ENCODE data around the gene SDK1. TPM values are rescaled to one million over a fixed set of nuclear protein-coding genes. Genes with fewer than 3 reads are reported as not detected.

SDK1 gene
- total RNA-seq, 1 donor from 2014 or later = 7.5 TPM

GRCh38 chr7:3974329-3974728 lies 673.3 kb downstream of the SDK1 start:
- DNase-seq (ENCODE audit: low spot score) = no peak

GRCh38 chr7:3975371-3975770 lies 674.3 kb downstream of the SDK1 start:
- DNase-seq (ENCODE audit: low spot score) = no peak

- DNase-seq (ENCODE audit: low spot score) = no peak
Observed at GRCh38 chr7:3977391-3977790, 676.3 kb downstream of the SDK1 start.

- DNase-seq (ENCODE audit: low spot score) = no peak
Observed at GRCh38 chr7:3978839-3979238, 677.8 kb downstream of the SDK1 start.

- DNase-seq (ENCODE audit: low spot score) = no peak
Observed at GRCh38 chr7:3979611-3980299, 678.7 kb downstream of the SDK1 start.

GRCh38 chr7:3980300-3980643 lies 679.2 kb downstream of the SDK1 start:
- no peak for DNase-seq (ENCODE audit: low spot score)

GRCh38 chr7:3981281-3981680 lies 680.2 kb downstream of the SDK1 start:
- no peak for DNase-seq (ENCODE audit: low spot score)

- DNase-seq (ENCODE audit: low spot score) = no peak
Observed at GRCh38 chr7:3984456-3984855, 683.4 kb downstream of the SDK1 start.

GRCh38 chr7:3986927-3987326 lies 685.9 kb downstream of the SDK1 start:
- DNase-seq (ENCODE audit: low spot score) = peak; percentile 2

GRCh38 chr7:3987426-3987927 lies 686.4 kb downstream of the SDK1 start:
- DNase-seq (ENCODE audit: low spot score) = peak; percentile 62

- no peak for DNase-seq (ENCODE audit: low spot score)
Observed at GRCh38 chr7:3989723-3990122, 688.7 kb downstream of the SDK1 start.

- no peak for DNase-seq (ENCODE audit: low spot score)
Observed at GRCh38 chr7:3991731-3992231, 690.7 kb downstream of the SDK1 start.

- DNase-seq (ENCODE audit: low spot score) = no peak
Observed at GRCh38 chr7:3992841-3993240, 691.8 kb downstream of the SDK1 start.

GRCh38 chr7:3994764-3995163 lies 693.7 kb downstream of the SDK1 start:
- no peak for DNase-seq (ENCODE audit: low spot score)

- no peak for DNase-seq (ENCODE audit: low spot score)
Observed at GRCh38 chr7:3995187-3995586, 694.1 kb downstream of the SDK1 start.

GRCh38 chr7:3998060-3998459 lies 697.0 kb downstream of the SDK1 start:
- DNase-seq (ENCODE audit: low spot score) = no peak

- peak; percentile 67 for DNase-seq (ENCODE audit: low spot score)
Observed at GRCh38 chr7:4000139-4000538, 699.1 kb downstream of the SDK1 start.

GRCh38 chr7:4000934-4001333 lies 699.9 kb downstream of the SDK1 start:
- peak; percentile 64 for DNase-seq (ENCODE audit: low spot score)

GRCh38 chr7:4001742-4002141 lies 700.7 kb downstream of the SDK1 start:
- DNase-seq (ENCODE audit: low spot score) = no peak

GRCh38 chr7:4003503-4003902 lies 702.5 kb downstream of the SDK1 start:
- DNase-seq (ENCODE audit: low spot score) = peak; percentile 14

- DNase-seq (ENCODE audit: low spot score) = peak; percentile 89
Observed at GRCh38 chr7:4006687-4007086, 705.6 kb downstream of the SDK1 start.

GRCh38 chr7:4009211-4010060 lies 708.4 kb downstream of the SDK1 start:
- peak; percentile 43 for DNase-seq (ENCODE audit: low spot score)

Measured in mesenteric fat pad (tissue), 1 donor.